Activated CD4-positive, CD25-positive, alpha-beta regulatory T cell treated with anti-CD3 and anti-CD28 coated beads, Interleukin-2, amount 50 U/mL, for 24 hours (primary cell): ENCODE data around the gene COL15A1.

ENCODE experiments used
- ATAC-seq, 2 donors: fragments of 150-1000 bp; cut with Tn5 transposase; one replicate each; pipeline ENCODE4 v1.10.0; 2021; ENCODE audit warnings: mild to moderate bottlenecking in 1 of 2, moderate library complexity in 1 of 2

The COL15A1 gene

DNA sequence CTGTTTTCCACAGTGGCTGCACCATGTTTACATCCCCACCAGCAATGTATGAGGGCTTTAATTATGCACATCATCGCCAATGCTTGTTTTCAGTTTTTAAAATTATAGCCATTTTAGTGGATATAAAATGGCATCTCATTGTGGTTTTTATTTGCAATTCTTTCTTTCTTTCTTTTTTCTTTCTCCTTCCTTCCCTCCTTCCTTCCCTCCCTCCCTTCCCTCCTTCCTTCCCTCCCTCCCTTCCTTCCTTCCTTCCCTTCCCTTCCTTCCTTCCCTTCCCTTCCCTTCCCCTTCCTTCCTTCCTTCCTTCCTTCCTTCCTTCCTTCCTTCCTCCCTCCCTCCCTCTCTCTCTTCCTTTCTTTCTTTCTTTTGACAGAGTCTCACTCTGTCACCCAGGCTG lies 6.6 kb downstream of the COL15A1 start:
- ATAC-seq, result no peak

DNA sequence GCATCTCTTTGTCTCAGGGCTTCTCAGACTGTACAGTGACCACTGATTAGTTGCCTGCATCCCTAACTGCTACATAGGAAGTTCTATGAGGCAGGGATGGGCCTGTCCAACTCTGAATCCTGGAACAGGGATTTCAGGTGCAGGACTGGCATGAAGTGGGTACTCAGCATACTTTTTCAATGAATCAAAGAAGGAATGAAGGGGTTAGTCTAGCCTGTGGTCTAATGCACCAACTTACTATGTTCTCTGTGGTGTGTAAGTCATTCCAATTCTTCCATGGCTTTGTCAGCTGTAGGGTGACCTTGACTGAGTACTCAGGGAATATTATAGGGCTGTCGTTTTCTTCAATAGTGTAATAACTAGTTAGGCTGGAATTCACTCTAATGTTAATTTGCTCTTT lies 8.3 kb downstream of the COL15A1 start:
- no peak for ATAC-seq

DNA sequence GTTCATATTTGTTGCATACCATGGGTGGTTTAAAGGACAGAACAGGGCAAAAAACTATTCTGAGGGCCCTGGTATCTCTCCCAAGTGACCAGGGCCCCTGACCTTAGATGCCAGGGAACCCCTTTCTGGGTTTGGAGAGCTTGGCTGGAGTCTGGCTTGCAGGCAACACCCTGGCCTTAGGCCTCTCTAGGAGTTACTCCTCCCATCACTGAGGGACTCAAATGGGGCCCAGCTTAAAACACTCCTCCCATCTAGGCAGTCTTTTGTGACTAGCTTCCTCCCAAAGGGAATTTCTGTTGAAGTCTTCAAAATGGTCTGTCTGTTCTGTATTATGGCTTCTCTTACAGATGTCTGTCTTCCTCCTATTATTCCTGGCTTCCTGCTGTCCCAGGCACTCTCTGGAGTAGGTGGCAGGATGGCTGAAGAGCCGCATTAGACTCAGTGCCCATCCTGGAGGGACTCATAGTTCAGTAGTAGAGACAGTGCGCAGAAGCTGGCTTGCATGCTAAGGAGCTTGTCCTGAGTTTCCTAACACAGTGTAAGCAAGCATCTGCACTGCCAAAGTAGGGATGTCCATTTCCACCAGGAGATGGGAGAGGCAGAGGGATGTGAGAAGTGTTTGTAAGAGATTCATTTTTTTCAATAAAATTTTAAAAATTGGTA lies 10.0 kb downstream of the COL15A1 start:
- no peak for ATAC-seq

DNA sequence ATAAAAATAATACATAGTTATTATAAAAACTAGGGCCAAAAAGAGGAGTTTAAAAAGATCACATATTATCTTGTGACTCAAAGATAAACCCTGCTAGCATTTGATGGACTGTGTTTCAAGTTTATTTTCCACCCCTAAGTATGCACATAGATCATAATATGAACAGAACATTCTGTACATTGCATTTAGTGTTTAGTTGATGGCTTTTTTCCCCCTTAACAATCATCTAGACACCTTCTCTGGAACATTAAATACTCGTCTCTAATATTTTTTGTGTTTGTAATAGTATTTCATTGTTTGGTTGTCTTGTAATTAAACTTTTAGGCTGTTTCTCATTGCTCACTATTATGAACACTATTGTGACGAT lies 10.5 kb downstream of the COL15A1 start:
- ATAC-seq, result no peak

DNA sequence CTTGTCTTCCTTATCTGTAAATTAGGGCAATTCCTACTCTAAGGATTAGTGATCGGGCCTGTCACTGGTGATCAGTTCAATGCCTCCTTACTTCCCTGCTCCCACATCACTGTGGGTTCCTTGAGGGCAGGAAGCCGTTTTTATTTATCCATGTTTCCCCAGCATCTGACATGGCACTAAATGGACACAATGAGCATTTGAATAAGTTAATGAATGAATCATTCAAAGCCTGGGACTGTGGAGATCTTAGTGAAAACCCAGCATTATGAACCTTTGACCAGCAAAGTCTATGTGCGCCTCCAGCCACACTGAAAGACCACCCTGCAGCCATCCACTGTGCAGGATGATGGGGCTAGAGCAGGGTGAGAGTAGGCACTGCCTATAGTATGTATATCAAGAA lies 11.6 kb downstream of the COL15A1 start:
- no peak for ATAC-seq

DNA sequence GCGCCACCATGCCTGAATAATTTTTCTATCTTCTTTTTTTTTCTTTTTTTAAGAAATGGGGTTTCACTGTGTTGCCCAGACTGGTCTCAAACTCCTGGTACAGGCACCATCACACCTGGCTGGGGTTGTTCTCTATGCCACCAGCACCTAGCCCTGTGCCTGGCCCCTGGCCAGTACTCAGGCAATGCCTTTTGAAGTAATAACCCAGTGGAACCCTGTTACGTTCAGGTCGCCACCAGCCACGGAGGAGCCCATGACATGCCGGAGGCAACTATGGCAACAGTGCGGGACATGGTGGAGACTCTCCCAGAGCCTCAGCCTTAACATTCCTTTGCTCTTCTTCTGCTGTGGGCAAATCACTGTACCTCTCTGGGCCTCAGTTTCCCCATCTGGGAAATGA lies 14.1 kb downstream of the COL15A1 start:
- no peak for ATAC-seq

DNA sequence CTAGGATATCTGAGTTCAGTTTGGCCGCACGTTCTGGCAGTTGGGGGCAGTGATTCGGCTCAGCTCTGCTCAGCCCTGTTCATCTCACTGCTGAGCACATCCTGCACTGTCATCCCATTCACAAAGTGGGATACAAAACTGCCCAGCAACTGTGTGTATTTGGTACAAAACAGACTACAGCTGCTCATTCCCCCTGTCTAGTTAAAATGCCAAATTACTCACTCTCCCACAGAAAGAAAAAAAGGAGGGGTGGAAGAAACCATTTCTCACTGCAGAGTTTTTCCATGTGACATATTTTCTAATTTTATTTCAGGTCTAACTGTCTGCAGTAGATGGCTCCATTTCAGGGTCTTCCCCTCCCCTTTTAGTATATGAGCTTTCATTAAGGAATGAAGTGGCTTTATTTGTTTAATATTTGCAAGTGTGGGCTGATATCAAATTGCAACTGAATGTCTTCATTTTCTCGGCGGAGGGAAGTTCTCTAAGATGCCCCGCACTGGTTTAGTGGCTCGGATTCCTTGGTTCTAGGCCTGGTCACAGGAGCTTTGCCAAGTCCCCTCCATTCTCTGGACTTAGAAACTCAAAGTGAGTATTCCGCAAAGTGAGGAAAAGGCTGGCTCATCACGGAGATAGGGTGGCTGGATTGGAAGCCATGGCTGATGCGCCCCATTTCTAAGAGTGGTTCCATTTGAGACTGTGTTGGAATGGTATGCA lies 14.7 kb downstream of the COL15A1 start:
- ATAC-seq, result no peak

DNA sequence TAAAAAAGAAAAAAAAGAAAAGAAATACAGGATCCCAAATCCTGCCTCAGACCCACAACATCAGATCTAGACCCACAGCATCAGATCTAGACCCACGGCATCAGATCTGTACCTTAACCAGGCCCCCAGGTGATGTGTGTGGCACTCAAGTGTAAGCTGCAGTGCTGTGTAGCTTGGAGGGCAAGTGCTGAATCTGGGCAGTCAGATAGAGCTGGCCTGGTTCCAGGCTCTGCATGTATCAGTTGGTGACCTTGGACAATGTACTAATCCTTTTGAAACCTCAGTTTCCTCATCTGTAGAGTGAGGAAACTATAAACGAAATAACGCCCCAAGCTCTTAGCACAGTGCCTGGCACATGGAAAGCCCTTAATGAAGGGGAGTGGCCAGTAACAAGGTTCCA lies 16.7 kb downstream of the COL15A1 start:
- ATAC-seq, result no peak

DNA sequence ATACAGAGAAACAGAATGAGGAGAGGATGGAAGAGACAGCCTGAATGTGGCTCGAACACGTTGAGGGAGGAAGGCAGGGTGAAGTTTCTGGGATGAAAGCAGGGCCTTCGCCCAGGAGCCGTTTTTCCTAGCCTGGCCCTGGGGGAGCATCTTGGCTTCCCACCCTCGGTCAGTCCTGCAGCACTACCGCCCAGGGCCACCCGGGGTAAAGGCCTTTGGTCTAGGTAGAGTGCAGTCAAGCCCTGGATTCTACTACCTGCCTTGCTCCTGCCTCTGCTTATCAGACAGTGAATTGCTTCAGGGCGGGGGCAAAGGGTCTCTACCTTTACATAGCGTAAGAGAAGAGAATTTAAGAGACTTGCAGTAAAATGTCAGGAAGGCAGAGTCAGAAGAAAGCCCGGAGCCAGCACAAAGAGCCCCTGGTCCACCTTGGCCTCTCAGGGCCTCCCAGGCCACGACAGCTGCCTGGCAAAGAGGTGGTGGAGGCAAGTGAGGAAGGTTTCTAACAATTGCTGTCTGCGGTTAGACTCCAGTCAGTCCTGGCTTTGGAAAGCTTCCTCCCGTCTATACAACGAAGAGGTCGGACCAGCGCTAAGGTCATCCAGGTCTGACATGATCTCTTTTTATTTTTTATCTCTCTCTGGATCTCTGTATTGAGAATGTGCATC lies 17.9 kb downstream of the COL15A1 start:
- no peak for ATAC-seq

DNA sequence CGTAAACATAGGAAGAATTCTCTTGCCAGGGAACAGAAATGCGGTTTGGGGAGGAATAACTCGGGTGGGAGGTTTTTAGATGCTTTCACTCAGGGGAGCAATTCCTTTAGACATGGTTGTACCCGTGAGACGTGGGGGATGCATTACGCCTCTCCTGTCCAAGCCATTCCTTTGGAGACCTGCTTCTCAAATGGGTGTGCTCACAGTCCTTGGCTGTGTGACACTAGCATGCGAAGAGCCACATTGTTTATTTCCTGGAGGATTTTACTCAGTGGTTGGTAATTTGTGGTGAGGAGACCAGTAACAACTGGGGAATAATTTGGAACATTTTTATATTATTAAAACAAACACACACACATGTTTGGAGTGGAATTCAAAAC lies 18.5 kb downstream of the COL15A1 start:
- no peak for ATAC-seq

DNA sequence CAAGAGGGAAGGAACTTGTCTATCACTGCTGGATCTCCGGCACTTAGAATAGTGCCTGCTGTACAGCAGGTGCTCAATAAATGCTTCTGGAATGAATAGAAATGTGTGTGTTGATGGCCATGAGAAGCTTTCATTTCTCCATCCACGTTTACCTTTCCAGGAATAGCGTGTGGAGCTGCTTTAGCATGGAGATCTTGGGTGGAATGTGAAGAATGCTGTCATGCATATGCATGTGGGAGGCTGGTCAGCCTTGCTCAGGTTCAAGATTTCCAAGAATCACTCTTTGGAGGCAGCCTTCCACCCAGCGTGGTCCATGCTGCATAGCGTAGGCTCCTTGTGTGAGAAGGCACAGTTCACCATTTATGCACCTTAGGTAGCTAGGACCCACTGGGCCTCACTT lies 19.2 kb downstream of the COL15A1 start:
- ATAC-seq, result no peak

DNA sequence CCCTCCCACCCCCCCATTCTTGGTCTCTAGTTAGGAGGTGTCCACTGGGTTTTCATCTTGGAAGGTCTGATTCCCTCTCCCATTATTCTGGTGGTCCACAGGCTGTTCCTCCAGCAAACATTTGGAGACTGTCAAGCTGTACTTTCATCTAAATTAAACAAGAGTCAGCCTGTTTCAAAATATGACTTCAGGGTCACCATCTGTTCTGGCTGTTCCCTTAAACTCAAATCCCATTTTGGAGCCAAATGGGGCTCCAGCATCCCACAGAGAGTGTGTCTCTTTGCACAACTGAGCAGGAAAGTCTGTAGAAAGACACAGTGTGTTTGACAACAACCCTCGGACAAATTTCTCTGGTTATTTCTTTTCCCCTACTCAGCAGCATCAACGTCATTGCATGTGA lies 20.5 kb downstream of the COL15A1 start:
- ATAC-seq, result no peak

DNA sequence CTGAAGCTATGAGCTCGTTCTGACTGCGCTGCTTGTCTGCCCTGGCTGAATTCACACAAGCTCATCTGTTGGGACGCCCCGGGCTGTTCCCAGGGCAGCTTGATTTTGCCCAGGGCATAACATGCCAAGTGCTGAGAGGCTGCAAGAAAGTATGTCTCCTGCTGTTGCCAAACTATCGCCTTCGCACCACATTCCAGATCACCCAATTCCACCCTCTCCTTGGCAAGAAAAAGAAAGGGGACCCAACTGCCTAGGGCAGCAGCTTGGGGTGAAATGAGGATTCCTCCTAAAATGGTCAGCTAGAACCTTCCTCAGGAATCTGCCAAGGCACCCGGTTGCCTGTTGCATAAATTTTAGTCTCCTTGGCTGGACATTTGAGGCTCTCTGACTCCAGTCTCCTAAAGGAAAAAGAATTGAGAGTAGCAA lies 21.2 kb downstream of the COL15A1 start:
- no peak for ATAC-seq

DNA sequence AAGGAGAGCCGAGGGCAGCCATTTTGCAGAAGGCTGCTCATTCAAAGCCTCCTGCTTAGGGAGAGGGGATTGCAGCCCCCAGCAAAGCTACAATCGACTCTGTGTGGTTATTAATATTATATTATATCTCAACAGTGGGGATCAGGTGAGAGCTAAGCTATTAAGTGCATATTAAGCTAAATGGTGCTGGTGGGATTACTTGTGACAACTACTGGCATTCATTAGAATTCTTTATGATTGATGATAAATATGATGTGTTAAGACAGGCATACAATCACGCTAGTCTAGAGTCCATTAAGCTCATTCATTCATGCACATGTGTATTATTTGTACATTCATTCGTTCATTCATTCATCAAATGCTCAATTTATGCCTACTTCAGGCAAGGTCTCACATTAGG lies 23.0 kb downstream of the COL15A1 start:
- ATAC-seq, result no peak

DNA sequence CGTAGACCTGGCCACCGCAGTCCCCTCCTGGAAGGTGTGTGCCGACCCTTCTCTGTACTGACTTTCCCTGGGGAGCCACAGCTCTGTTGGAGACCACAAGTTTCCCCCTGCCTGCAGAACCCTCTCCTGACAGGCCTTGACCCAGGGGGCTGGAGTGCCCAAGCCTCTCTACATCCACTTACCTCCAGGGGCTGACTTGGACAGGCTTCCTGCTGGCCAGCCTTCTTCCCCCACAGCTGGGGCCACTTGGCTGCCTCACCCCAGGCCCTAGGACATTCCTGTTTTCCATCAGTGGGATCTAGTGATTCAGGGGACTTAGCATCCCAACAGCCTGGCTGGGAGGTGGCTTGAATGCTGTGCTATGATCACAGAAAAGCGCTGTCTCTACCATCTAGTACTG lies 23.6 kb downstream of the COL15A1 start:
- ATAC-seq, result no peak

DNA sequence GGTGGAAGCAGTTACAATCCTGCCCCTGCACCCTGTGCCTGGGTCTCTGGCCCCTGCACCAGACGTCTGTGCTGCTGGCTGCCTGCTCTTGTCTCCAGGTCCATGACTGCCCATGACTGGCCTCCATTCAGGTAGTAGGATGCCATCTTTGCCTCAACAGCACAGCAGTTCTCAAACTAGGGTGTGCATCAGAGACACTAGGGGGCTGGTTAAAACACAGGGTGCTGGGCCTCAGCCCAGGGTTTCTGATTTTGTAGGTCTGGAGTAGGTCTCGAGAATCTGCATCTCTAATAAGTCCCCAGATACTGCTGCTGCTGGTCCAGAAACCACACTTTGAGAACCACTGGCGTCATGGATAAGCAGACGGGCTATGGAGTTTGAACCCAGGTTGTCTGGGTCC lies 24.0 kb downstream of the COL15A1 start:
- ATAC-seq, result no peak

DNA sequence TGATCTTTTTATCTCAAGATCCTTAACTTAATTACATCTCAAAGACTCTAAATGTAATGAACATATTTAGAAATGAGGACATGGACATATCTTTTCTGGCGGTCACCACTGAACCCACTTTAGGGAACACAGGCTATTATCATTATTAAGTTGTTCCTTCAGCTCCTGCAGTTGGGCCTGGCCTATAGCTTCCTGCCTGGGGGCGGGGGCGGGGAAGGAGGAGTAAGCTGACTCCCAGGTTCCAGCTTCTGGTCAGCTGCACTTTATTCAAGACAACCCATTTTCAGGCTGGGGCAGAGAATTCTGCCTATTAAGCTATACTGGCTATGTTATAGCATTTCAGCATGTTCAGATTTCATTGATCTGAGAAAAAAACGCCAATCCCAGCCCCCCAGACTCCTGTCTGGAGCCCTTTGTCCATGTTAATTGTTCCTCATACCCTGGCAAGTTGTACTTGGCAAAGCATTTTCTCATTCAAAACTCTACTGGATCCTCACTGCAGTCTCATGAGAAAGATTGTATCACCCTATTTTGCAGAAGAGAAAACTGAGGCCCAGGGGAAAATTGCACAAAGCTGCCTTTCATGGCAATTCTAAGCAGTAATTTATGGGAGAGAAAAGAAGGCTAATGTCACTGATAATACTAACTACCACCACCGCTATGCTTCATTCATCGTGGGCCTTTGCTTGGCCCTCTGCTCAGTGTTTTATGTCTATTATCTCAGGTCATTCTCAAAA lies 25.1 kb downstream of the COL15A1 start:
- no peak for ATAC-seq

DNA sequence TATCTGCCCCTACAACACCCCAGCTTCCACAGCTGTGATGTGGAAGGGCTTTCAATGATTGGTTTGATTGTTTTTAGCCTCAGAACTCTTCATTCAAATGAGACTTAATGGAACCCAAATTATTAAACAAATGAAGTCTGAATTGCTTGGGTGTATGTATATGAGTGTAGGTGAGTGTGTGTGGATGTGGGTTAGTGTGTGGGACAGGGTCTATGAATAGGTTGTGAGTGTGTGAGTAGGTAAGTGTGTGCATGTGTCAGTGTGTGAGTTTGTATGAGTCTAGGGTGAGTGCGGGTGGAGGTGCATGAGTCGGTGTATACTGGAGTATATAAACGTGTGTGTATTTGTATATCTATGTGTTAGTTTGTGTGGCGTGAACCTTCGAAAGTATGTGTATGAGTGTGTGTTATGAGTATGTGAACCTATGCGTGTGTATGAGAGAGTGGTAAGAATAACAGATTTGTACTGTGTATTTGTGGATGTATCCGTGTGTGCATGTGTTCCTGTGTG lies 26.9 kb downstream of the COL15A1 start:
- ATAC-seq, result no peak

DNA sequence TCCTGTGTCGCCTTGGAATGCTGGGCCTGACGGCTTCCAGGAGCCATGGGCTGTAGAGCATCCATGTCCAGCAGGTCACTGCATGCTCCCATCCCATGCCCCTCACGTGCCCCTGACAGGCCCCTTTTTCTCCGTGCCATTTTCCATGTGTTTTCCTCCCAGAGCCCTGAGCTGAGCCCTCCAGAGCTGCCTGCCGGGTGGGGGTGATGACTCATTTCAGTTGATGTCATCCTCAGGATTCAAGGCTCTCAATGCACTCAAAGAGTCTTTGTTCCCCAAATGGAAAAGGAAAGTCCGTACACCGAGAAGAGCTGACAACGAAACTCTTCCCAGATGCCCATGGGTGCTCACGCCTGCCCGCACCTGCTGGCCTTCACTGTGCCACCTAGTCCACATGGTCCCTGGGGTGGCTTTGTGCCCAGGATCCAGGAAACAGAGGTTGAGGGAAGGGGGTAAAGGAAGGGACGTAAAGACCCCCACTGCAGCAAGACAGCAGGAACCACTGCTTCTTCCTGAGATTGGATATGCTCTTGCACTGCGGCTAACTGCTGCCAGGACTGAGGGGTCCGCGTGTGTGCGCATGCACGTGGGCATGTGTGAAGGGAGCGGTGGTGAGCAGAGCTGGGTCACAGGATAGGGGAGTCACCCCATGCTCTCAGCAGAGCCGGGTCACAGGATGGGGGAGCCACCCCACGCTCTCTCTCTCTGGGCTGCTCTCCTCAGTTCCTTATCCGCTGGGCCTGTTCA lies 27.6 kb downstream of the COL15A1 start:
- ATAC-seq, result no peak

DNA sequence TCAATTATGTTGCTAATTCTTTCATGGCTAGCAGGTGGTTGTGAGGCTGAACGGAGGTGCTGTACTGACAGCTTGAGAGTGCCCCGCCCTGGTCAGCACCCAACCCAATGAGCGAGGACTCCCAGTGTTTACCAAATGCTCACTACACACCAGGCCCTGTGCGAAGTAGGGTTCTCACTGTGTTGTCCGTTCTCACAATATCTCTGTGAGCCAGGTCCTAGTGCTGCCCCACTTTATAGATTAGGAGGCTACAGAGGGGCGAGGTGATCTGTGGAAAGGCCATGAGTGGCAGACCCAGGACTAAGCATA lies 28.2 kb downstream of the COL15A1 start:
- no peak for ATAC-seq

DNA sequence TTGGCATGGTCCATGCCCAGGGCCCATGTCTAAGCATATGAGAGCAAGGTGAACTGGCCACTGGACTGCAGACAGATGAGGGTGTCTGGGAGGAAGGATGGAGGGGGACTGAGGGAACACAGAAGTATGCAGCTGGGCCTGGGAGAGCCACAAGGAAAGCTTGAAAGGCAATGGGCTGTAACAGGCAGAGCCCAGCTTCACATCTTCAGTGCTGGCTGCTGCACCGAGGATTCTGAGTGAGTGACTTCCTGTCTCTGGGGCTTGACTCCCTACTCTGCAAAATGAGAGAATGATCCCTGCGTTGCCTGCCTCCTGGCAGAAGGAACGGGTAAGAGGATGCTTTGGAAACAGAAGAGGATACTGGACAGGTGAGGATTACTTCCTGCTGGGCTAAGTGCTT lies 29.0 kb downstream of the COL15A1 start:
- ATAC-seq, result no peak

DNA sequence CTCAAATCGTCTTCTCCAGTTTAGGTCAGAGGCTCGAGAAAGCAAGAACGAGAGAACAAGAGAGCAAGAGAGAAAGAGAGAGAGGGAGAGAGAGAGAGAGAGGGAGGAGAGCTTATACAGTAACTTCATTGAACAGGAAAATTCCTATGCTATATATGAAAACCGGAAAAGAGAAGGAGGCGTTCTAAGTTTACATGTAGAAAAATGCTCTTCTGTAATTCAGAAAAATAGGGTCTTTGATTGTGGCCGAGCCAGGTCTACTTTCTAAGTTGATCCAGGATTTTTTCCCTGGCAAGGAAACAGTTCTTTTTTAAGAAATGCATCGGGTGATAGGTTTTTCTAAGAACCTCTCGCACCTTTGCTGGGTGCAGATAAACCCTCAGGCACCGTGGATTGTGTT lies 29.5 kb downstream of the COL15A1 start:
- no peak for ATAC-seq

DNA sequence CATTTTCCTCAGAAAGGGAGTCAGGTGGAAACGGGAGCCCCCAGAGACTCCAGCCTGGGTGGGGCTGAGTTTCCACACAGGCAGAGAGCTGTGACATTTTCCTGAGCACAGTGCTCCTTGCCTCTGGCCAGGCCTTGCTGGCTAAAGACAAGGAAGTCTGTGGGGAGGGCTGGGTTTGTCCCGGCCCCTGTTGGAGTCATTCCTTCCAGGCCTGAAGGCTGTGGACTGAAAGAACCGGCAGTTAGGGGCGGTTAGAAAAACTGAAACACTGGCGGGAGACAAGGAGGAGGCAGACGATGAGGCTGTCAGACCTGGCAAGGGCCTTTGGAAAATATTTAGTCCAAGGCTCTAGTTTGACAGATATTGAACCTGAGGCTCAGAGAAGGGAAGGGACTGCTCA lies 29.9 kb downstream of the COL15A1 start:
- ATAC-seq, result no peak
